Tongue (tissue), 2 donors: Measurements from ENCODE around the gene GPAT2. TPM values are rescaled to one million over a fixed set of nuclear protein-coding genes. Genes with fewer than 3 reads are reported as not detected.

Source experiments
- small RNA-seq: library from RNA; depleted of rRNA; stranded (forward); fragments of <200 nt; gene quantifications from one replicate; pipeline ENCODE3, GENCODE V24; 2014; ENCODE audit warnings: low replicate concordance
- total RNA-seq: library from RNA; depleted of rRNA; stranded (reverse); fragments of >200 nt; gene quantifications from one replicate; pipeline ENCODE4 v1.2.3, GENCODE V29; 2014

Gene GPAT2
- total RNA-seq, 1 donor from 2014 or later, result 2.8 TPM

Small RNAs within 50 kb of the gene (small RNA-seq; reads per million reads assigned to genes)
- gene RN7SL210P, result not detected

Other genes with a start within 250 kb of the GPAT2 start
- 165 TPM for gene ANKRD36C, start 43.1 kb downstream of the GPAT2 start, total RNA-seq
- gene ADRA2B, start 81.7 kb upstream of the GPAT2 start, total RNA-seq, result 5.2 TPM
- gene ASTL, start 103.6 kb upstream of the GPAT2 start, total RNA-seq, result not detected
- 8.0 TPM for gene DUSP2, start 110.5 kb upstream of the GPAT2 start, total RNA-seq
- gene STARD7, start 173.9 kb upstream of the GPAT2 start, total RNA-seq, result 242 TPM
- gene TMEM127, start 231.1 kb upstream of the GPAT2 start, total RNA-seq, result 17.4 TPM
- gene CIAO1, start 231.3 kb upstream of the GPAT2 start, total RNA-seq, result 74.4 TPM